Measurements from ENCODE around the gene ANKRD11.

GRCh38 chr16:89323120-89323960 is 167.0 kb downstream of the ANKRD11 start:
- no peak for TF ChIP-seq CTCF (IDR thresholded peaks at IDR 0.05 in 2 of 3, conservative IDR thresholded peaks at IDR 0.05 in 1 of 3; ENCODE audit: borderline replicate concordance in 1 of 3, insufficient read depth in 1 of 3, low read depth in 2 of 3, low read length in 2 of 3)
- TF ChIP-seq SRF (IDR thresholded peaks at IDR 0.05; ENCODE audit: low read depth), result no peak
- no peak for TF ChIP-seq POLR2A (IDR thresholded peaks at IDR 0.05; ENCODE audit: borderline replicate concordance, extremely low read depth, insufficient read depth, insufficient read length)
- no peak for TF ChIP-seq POLR2AphosphoS5 (IDR thresholded peaks at IDR 0.05; ENCODE audit: low read depth, low read length)
- no peak for TF ChIP-seq ATF3 (IDR thresholded peaks at IDR 0.05)
- no peak for TF ChIP-seq MAX (IDR thresholded peaks at IDR 0.05)
- TF ChIP-seq CEBPB (IDR thresholded peaks at IDR 0.05; ENCODE audit: low read depth), result no peak
- no peak for TF ChIP-seq FOSL1 (IDR thresholded peaks at IDR 0.05; ENCODE audit: low read depth)
- TF ChIP-seq SP1 (IDR thresholded peaks at IDR 0.05; ENCODE audit: low read depth), result no peak

Measured in HCT116 (cell line).